ENCODE data around the gene RPP40.

DNA sequence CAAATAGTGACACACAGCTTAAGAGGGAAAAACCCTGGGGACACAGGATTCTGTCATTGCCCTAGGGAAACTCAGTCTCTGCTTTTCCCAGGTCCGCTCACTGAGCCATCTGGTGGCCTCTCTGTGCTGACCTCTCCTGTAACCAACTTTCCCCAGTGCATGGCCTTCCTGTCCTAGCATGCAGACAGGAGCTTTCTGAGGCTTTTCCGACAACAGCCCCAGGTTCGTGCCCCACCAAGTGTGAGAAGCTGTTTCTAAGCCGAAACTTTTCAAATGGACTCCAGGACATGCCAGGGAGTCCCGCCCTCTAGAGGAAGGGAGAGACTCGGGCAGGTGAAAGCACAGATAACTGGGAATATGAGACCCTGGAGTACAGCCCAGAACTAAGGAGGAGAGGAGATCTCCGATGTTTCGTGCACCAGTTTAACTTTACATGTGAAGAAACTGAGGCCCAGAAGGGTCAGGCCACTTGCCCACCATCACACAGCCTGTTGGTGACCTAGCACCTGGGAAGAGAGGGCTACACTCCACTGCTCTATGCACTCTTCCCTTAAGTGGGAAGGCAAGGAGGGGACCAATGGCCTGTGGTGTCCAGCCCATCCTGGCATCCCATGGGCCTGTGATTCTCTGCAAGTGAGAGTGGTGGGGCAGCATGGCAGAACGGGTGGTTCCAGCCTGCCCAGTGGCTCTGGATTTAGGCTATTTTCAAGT is 46.2 kb downstream of the RPP40 start:
- no peak for TF ChIP-seq EZH2phosphoT487 (IDR thresholded peaks at IDR 0.05; ENCODE audit: insufficient read depth, low read depth)
- no peak for TF ChIP-seq EZH2 (IDR thresholded peaks at IDR 0.05; ENCODE audit: insufficient read depth, poor library complexity, severe bottlenecking)
